ENCODE measurements around the gene SORCS3. TPM values are rescaled to one million over a fixed set of nuclear protein-coding genes. Genes with fewer than 3 reads are reported as not detected.

The SORCS3 gene
- polyA plus RNA-seq, 3 donors from 2014 or later: not detected

GRCh38 chr10:105026566-105026965 lies 385.5 kb downstream of the SORCS3 start:
- Mint-ChIP-seq H3K9me3 (peaks cover 0 to 7% (median under 1%) of the 10 kb centered on the region in 6 donors), H3K36me3 (no peaks in the 10 kb centered on the region), H3K27me3 (ENCODE audit: low read depth in 3 of 3) (peaks cover 0 to 5% (median 4%) of the 10 kb centered on the region in 3 donors), H3K4me1 (no peaks in the 10 kb centered on the region), H3K4me3 (no peak overlapping the region), H3K27ac (no peak overlapping the region)
- DNase-seq: no peak

- no peak for DNase-seq
- H3K36me3 Mint-ChIP-seq: no peaks in the 10 kb centered on the region
- H3K27me3 Mint-ChIP-seq (ENCODE audit: low read depth in 3 of 3): peaks cover 0 to 4% (median 2%) of the 10 kb centered on the region in 3 donors
- H3K4me1 Mint-ChIP-seq: no peaks in the 10 kb centered on the region
- H3K27ac Mint-ChIP-seq: no peak overlapping the region
- peaks cover 0 to 8% (median 0%) of the 10 kb centered on the region in 6 donors for H3K9me3 Mint-ChIP-seq
- H3K4me3 Mint-ChIP-seq: no peak overlapping the region
Observed at GRCh38 chr10:105029286-105029685, 388.2 kb downstream of the SORCS3 start.

GRCh38 chr10:105037022-105037421 lies 395.9 kb downstream of the SORCS3 start:
- H3K27ac Mint-ChIP-seq: no peak overlapping the region
- H3K4me1 Mint-ChIP-seq: no peaks in the 10 kb centered on the region
- no peak overlapping the region for H3K4me3 Mint-ChIP-seq
- peaks cover 0 to 2% (median 0%) of the 10 kb centered on the region in 3 donors for H3K27me3 Mint-ChIP-seq (ENCODE audit: low read depth in 3 of 3)
- DNase-seq: no peak
- H3K36me3 Mint-ChIP-seq: no peaks in the 10 kb centered on the region
- peaks cover 0 to 5% (median 0%) of the 10 kb centered on the region in 6 donors for H3K9me3 Mint-ChIP-seq

- Mint-ChIP-seq H3K27ac (no peak overlapping the region), H3K27me3 (ENCODE audit: low read depth in 3 of 3) (peaks cover 0 to 2% (median 0%) of the 10 kb centered on the region in 3 donors), H3K9me3 (peaks cover 0 to 5% (median under 1%) of the 10 kb centered on the region in 6 donors), H3K4me3 (no peak overlapping the region), H3K4me1 (no peaks in the 10 kb centered on the region), H3K36me3 (no peaks in the 10 kb centered on the region)
- DNase-seq: no peak
Observed at GRCh38 chr10:105041956-105042355, 400.9 kb downstream of the SORCS3 start.

- Mint-ChIP-seq H3K27ac (no peak overlapping the region), H3K27me3 (ENCODE audit: low read depth in 3 of 3) (peaks cover 0 to 5% (median 0%) of the 10 kb centered on the region in 3 donors), H3K36me3 (no peaks in the 10 kb centered on the region), H3K9me3 (peaks cover 0 to 5% (median 2%) of the 10 kb centered on the region in 6 donors), H3K4me3 (no peak overlapping the region), H3K4me1 (no peaks in the 10 kb centered on the region)
- no peak for DNase-seq
Observed at GRCh38 chr10:105042906-105043552, 401.9 kb downstream of the SORCS3 start.

GRCh38 chr10:105044902-105045301 lies 403.8 kb downstream of the SORCS3 start:
- Mint-ChIP-seq H3K4me1 (no peaks in the 10 kb centered on the region), H3K27me3 (ENCODE audit: low read depth in 3 of 3) (peaks cover 0 to 5% (median 0%) of the 10 kb centered on the region in 3 donors), H3K27ac (no peak overlapping the region), H3K36me3 (no peaks in the 10 kb centered on the region), H3K9me3 (peaks cover 0 to 4% (median 2%) of the 10 kb centered on the region in 6 donors), H3K4me3 (no peak overlapping the region)
- no peak for DNase-seq

GRCh38 chr10:105056413-105056812 lies 415.3 kb downstream of the SORCS3 start:
- peaks cover 0 to 2% (median 2%) of the 10 kb centered on the region in 3 donors for H3K27me3 Mint-ChIP-seq (ENCODE audit: low read depth in 3 of 3)

GRCh38 chr10:105062951-105063350 lies 421.9 kb downstream of the SORCS3 start:
- peaks cover 0 to 2% (median 0%) of the 10 kb centered on the region in 3 donors for H3K27me3 Mint-ChIP-seq (ENCODE audit: low read depth in 3 of 3)
- DNase-seq: no peak
- H3K36me3 Mint-ChIP-seq: no peaks in the 10 kb centered on the region
- no peak overlapping the region for H3K4me3 Mint-ChIP-seq
- peaks cover 0 to 2% (median 0%) of the 10 kb centered on the region in 6 donors for H3K9me3 Mint-ChIP-seq
- H3K4me1 Mint-ChIP-seq: no peaks in the 10 kb centered on the region
- H3K27ac Mint-ChIP-seq: no peak overlapping the region

More at GRCh38 chr10:105056413-105056812, 415.3 kb downstream of the SORCS3 start:
- H3K27ac Mint-ChIP-seq: no peak overlapping the region
- no peaks in the 10 kb centered on the region for H3K4me1 Mint-ChIP-seq
- no peak overlapping the region for H3K4me3 Mint-ChIP-seq
- H3K9me3 Mint-ChIP-seq: peaks cover 1 to 13% (median 5%) of the 10 kb centered on the region in 6 donors
- no peaks in the 10 kb centered on the region for H3K36me3 Mint-ChIP-seq
- DNase-seq: no peak

GRCh38 chr10:105063796-105064195 lies 422.7 kb downstream of the SORCS3 start:
- no peaks in the 10 kb centered on the region for H3K4me1 Mint-ChIP-seq
- DNase-seq: no peak
- H3K9me3 Mint-ChIP-seq: peaks cover 0 to 2% (median 0%) of the 10 kb centered on the region in 6 donors
- H3K27ac Mint-ChIP-seq: no peak overlapping the region
- H3K27me3 Mint-ChIP-seq (ENCODE audit: low read depth in 3 of 3): peaks cover 0 to 2% (median 0%) of the 10 kb centered on the region in 3 donors
- H3K36me3 Mint-ChIP-seq: no peaks in the 10 kb centered on the region
- no peak overlapping the region for H3K4me3 Mint-ChIP-seq

GRCh38 chr10:105068497-105068896 lies 427.4 kb downstream of the SORCS3 start:
- no peak for DNase-seq
- H3K9me3 Mint-ChIP-seq: peaks cover 0 to 4% (median 0%) of the 10 kb centered on the region in 6 donors
- H3K36me3 Mint-ChIP-seq: no peaks in the 10 kb centered on the region
- peaks cover 0 to 4% (median 2%) of the 10 kb centered on the region in 3 donors for H3K27me3 Mint-ChIP-seq (ENCODE audit: low read depth in 3 of 3)
- H3K4me3 Mint-ChIP-seq: no peak overlapping the region
- H3K27ac Mint-ChIP-seq: no peak overlapping the region
- H3K4me1 Mint-ChIP-seq: no peaks in the 10 kb centered on the region

GRCh38 chr10:105070249-105070648 lies 429.2 kb downstream of the SORCS3 start:
- Mint-ChIP-seq H3K27ac (no peak overlapping the region), H3K9me3 (peaks cover 0 to 8% (median 0%) of the 10 kb centered on the region in 6 donors), H3K36me3 (no peaks in the 10 kb centered on the region), H3K4me3 (no peak overlapping the region), H3K4me1 (no peaks in the 10 kb centered on the region), H3K27me3 (ENCODE audit: low read depth in 3 of 3) (peaks cover 0 to 4% (median 0%) of the 10 kb centered on the region in 3 donors)
- no peak for DNase-seq

- DNase-seq: no peak
- no peak overlapping the region for H3K27ac Mint-ChIP-seq
- H3K4me3 Mint-ChIP-seq: no peak overlapping the region
- H3K9me3 Mint-ChIP-seq: peaks cover 0 to 8% (median 0%) of the 10 kb centered on the region in 6 donors
- no peaks in the 10 kb centered on the region for H3K36me3 Mint-ChIP-seq
- H3K27me3 Mint-ChIP-seq (ENCODE audit: low read depth in 3 of 3): peaks cover 0 to 4% (median 0%) of the 10 kb centered on the region in 3 donors
- no peaks in the 10 kb centered on the region for H3K4me1 Mint-ChIP-seq
Observed at GRCh38 chr10:105070952-105071351, 429.9 kb downstream of the SORCS3 start.

GRCh38 chr10:105071980-105072379 lies 430.9 kb downstream of the SORCS3 start:
- no peaks in the 10 kb centered on the region for H3K4me1 Mint-ChIP-seq
- H3K9me3 Mint-ChIP-seq: peaks cover 0 to 8% (median 0%) of the 10 kb centered on the region in 6 donors
- no peaks in the 10 kb centered on the region for H3K36me3 Mint-ChIP-seq
- peaks cover 0 to 6% (median 0%) of the 10 kb centered on the region in 3 donors for H3K27me3 Mint-ChIP-seq (ENCODE audit: low read depth in 3 of 3)
- no peak for DNase-seq
- H3K4me3 Mint-ChIP-seq: no peak overlapping the region
- H3K27ac Mint-ChIP-seq: no peak overlapping the region

- H3K36me3 Mint-ChIP-seq: no peaks in the 10 kb centered on the region
- H3K27me3 Mint-ChIP-seq (ENCODE audit: low read depth in 3 of 3): peaks cover 0 to 7% (median 0%) of the 10 kb centered on the region in 3 donors
- H3K27ac Mint-ChIP-seq: no peak overlapping the region
- H3K4me1 Mint-ChIP-seq: no peaks in the 10 kb centered on the region
- H3K9me3 Mint-ChIP-seq: peaks cover 0 to 8% (median 0%) of the 10 kb centered on the region in 6 donors
- no peak overlapping the region for H3K4me3 Mint-ChIP-seq
- DNase-seq: no peak
Observed at GRCh38 chr10:105073999-105074398, 432.9 kb downstream of the SORCS3 start.

All from immature natural killer cell (primary cell).